Measurements from ENCODE around the gene WDR93. TPM values are rescaled to one million over a fixed set of nuclear protein-coding genes. Genes with fewer than 3 reads are reported as not detected.
"Not testable (repeated sequence)": the region's sequence is repeated elsewhere in the genome, so short reads cannot be mapped to it uniquely, and the experiment has no call there.

WDR93 gene
- polyA plus RNA-seq, 2 of the 4 experiments (the other 2 are of a cell fraction): 0.10 to 0.26 TPM

DNA sequence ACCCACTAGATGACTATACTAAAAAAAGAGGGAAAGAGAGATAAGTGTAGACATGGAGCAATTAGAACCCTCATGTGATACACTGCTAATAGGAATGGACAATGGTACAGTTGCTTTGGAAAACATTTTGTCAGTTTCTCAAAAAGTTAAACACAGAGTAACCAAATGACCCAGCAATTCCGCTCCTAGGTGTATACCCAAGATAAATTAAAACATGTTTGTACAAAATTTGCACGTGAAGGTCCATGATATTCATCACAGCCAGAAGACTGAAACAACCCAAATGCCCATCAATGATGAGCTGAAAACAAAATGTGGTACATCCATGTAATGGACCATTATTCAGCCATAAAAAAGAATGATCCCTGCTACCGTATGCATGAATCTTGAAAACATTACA, 97.3 kb downstream of the WDR93 start:
- POLR2A ChIA-PET: no interaction called here
- peak; percentile 43 for FAIRE-seq

DNA sequence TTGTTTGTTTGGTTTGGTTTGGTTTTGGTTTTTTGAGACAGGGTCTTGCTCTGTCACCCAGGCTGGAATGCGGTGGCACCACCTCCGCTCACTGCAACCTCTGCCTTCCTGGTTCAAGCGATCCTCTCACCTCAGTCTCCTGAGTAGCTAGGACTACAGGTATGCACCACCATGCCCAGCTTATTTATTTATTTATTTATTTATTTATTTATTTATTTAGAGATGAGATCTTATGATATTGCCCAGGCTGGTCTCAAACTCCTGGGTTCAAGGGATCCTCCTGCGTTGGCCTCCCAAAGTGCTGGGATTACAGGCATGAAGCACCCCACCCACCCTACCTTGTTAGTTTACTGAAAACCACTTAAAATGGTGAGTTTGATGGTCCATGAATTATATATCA, 98.0 kb downstream of the WDR93 start:
- peaks cover 20% of the 10 kb centered on the region for H3K4me1 ChIP-seq
- 87% methylated on average over 4 of the region's 4 CpGs for WGBS (ENCODE audit: missing lambda C conversion rate)
- H3K27ac ChIP-seq; POLR2A ChIA-PET; DNase-seq (ENCODE audit: low read depth in 1 of 2, low spot score in 1 of 2); H3K4me3 ChIP-seq; ATAC-seq; FAIRE-seq; H3K4me2 ChIP-seq: not testable (repeated sequence)
- CTCF ChIA-PET: interaction anchor here (0.6 to 1.6 kb wide), 9 partner anchors 10 to 86 kb away, joined by 3 to 8 read pairs (median 4); no protein-coding TSS in a partner anchor
- H3K9me3 ChIP-seq: peaks cover 22% of the 10 kb centered on the region
- peak; percentile 63 for TF ChIP-seq ZC3H11A (IDR thresholded peaks at IDR 0.05)

More for the DNA sequence above, 97.3 kb downstream of the WDR93 start:
- Histone ChIP-seq H3K4me1 (peaks cover 20% of the 10 kb centered on the region), H3K9me3 (peaks cover 22% of the 10 kb centered on the region), H3K4me3 (no peak overlapping the region), H3K27ac (no peak overlapping the region), H3K4me2 (no peak overlapping the region)
- no peak for TF ChIP-seq RAD21 (conservative IDR thresholded peaks at IDR 0.05 in 1 of 2, IDR thresholded peaks at IDR 0.05 in 1 of 2)
- no peak for TF ChIP-seq HOXA7 (CRISPR knock-in tag; IDR thresholded peaks at IDR 0.05)
- no peak for TF ChIP-seq RNF2 (IDR thresholded peaks at IDR 0.05; ENCODE audit: borderline replicate concordance, low read depth)
- TF ChIP-seq RARB (CRISPR knock-in tag; IDR thresholded peaks at IDR 0.05): no peak
- DNase-seq (ENCODE audit: low read depth in 1 of 2, low spot score in 1 of 2): no peak
- 84% methylated on average over 3 of the region's 3 CpGs for WGBS (ENCODE audit: missing lambda C conversion rate)
- no peak for ATAC-seq
- CTCF ChIA-PET: interaction anchor here (0.6 to 1.6 kb wide), 6 partner anchors 9 to 87 kb away, joined by 3 to 8 read pairs (median 4); no protein-coding TSS in a partner anchor

GRCh38 chr15:89790206-89790605, 99.6 kb downstream of the WDR93 start:
- Histone ChIP-seq H3K4me1 (peaks cover 21% of the 10 kb centered on the region), H3K27ac (no peak overlapping the region), H3K9me3 (peaks cover 22% of the 10 kb centered on the region), H3K4me3 (no peak overlapping the region), H3K4me2 (no peak overlapping the region)
- ChIA-PET POLR2A (no interaction called here), CTCF (interaction anchor here (0.7 to 6.6 kb wide), 7 partner anchors 8 to 85 kb away, joined by 3 to 39 read pairs (median 4); no protein-coding TSS in a partner anchor)
- 86% methylated on average over 10 of the region's 10 CpGs for WGBS (ENCODE audit: missing lambda C conversion rate)
- no peak for FAIRE-seq
- no peak for TF ChIP-seq ZSCAN20 (CRISPR knock-in tag; IDR thresholded peaks at IDR 0.05)
- no peak for TF ChIP-seq EP300 (IDR thresholded peaks at IDR 0.05)
- no peak for TF ChIP-seq FOSB (CRISPR knock-in tag; IDR thresholded peaks at IDR 0.05)
- no peak for TF ChIP-seq NR3C1 (IDR thresholded peaks at IDR 0.05)
- TF ChIP-seq CHD2 (IDR thresholded peaks at IDR 0.05; ENCODE audit: low read length, partially characterized antibody): no peak
- TF ChIP-seq CHD4 (IDR thresholded peaks at IDR 0.05; ENCODE audit: borderline replicate concordance): no peak
- TF ChIP-seq REST (IDR thresholded peaks at IDR 0.05): no peak
- no peak for TF ChIP-seq HEYL (CRISPR knock-in tag; IDR thresholded peaks at IDR 0.05)
- DNase-seq (ENCODE audit: low read depth in 1 of 2, low spot score in 1 of 2): no peak
- ATAC-seq: no peak

DNA sequence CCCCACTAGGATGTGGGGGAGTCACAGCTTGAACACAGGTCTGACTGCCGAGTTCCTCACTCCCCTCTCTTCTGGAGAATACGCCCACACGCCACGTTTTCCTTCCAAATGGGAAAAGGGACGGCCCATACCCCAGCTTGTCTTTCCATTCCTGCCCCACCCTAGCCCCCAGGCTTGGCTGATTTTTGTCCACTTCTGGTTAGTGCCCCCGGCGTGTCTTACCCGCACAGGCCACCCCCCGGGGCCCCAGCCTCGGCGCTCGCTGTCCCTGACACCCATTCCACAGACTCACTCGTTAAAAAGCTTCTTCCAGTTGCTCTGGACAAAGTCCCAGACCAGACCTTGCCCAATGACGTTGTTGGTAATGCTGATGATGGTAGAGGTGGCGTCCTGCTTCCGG, 100.0 kb downstream of the WDR93 start:
- no peak overlapping the region for H3K4me3 ChIP-seq
- H3K9me3 ChIP-seq: peaks cover 22% of the 10 kb centered on the region
- no peak overlapping the region for H3K27ac ChIP-seq
- TF ChIP-seq GATA3 (IDR thresholded peaks at IDR 0.05; ENCODE audit: borderline replicate concordance): no peak
- POLR2A ChIA-PET: no interaction called here
- no peak overlapping the region for H3K4me2 ChIP-seq
- peaks cover 21% of the 10 kb centered on the region for H3K4me1 ChIP-seq
- no peak for FAIRE-seq
- CTCF ChIA-PET: interaction anchor here (0.6 to 6.6 kb wide), 10 partner anchors 9 to 404 kb away, joined by 3 to 39 read pairs (median 4); partner anchors contain the start of gene MESP1
- WGBS (ENCODE audit: missing lambda C conversion rate): 92% methylated on average over 16 of the region's 16 CpGs
- ATAC-seq: no peak
- DNase-seq (ENCODE audit: low read depth in 1 of 2, low spot score in 1 of 2): no peak

Data from A549 (cell line).